SJCRH30 (cell line): Measurements from ENCODE around the gene GNAS-AS1. TPM values are rescaled to one million over a fixed set of nuclear protein-coding genes. Genes with fewer than 3 reads are reported as not detected.

ENCODE experiments used
- DNase-seq, 2 experiments: peaks; one replicate each; pipeline ENCODE4 v3.0.0-alpha.2; 2015 to 2020
- H3K27ac ChIP-seq: fragments of 250-450 bp; sonication (Bioruptor Pico); 2 replicates; pipeline ENCODE4 v1.5.1; 2020; ENCODE audit warnings: mild to moderate bottlenecking, moderate library complexity
- H3K27me3 ChIP-seq: fragments of 250-450 bp; sonication (Bioruptor Pico); 2 replicates; pipeline ENCODE4 v1.5.1; 2020; ENCODE audit warnings: mild to moderate bottlenecking, moderate library complexity
- H3K36me3 ChIP-seq: fragments of 250-450 bp; sonication (Bioruptor Pico); 2 replicates; pipeline ENCODE4 v1.5.1; 2020; ENCODE audit warnings: mild to moderate bottlenecking, moderate library complexity
- H3K4me1 ChIP-seq: fragments of 250-450 bp; sonication (Bioruptor Pico); 2 replicates; pipeline ENCODE4 v1.5.1; 2020; ENCODE audit warnings: mild to moderate bottlenecking, moderate library complexity
- H3K4me3 ChIP-seq: fragments of 250-450 bp; sonication (Bioruptor Pico); 2 replicates; pipeline ENCODE4 v1.5.1; 2020; ENCODE audit warnings: mild to moderate bottlenecking, moderate library complexity
- H3K9me3 ChIP-seq: fragments of 250-450 bp; sonication (Bioruptor Pico); replicated peaks from 2 replicates; pipeline ENCODE4 v1.5.1; 2020; ENCODE audit warnings: mild to moderate bottlenecking, moderate library complexity
- total RNA-seq: library from RNA; depleted of rRNA; stranded (reverse); fragments of >200 nt; shearing (Covaris generic); gene quantifications from 2 replicates; pipeline ENCODE4 v1.2.3, GENCODE V29; 2014; rRNA removed

GNAS-AS1 gene
- not detected in 2 replicates for total RNA-seq

DNA sequence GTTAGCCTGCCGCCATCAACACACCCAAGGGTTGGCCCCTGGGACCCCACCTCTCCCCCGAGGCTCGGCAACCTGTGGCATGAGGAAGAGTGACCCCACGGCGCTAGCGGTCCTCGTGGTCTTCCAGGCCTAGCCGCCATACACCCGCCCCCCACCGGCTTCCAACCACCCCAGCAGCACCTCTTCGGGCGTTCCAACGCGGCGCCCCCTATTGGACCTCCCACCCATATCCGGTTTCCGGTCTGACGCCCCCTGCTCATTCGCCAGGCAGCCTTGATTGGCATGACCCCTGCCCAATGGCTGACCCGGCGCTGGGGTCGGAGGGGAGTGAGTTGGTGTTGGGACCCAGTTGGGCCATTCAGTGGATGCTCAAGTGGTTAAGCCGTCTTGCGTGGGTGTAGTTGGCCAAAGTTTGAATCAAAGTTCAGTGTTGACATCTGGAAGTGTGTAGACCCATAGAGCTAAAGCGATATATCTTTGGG, at the start of gene GNAS-AS1:
GNAS-AS1 (minus strand) TSS at position 210 of the 482 bp plus-strand sequence.
- 0 out of 2 replicates have a peak, but pooled peaks cover 5% of the 10 kb centered on the region for H3K27me3 ChIP-seq
- H3K9me3 ChIP-seq: no peaks in the 10 kb centered on the region; the same call in 1 of the 2 replicates
- H3K36me3 ChIP-seq: no peaks in the 10 kb centered on the region
- DNase-seq: no peak
- H3K27ac ChIP-seq: no peak within 1 kb of the TSS
- H3K4me3 ChIP-seq: no peak within 1 kb of the TSS
- no peaks in the 10 kb centered on the region for H3K4me1 ChIP-seq

DNA sequence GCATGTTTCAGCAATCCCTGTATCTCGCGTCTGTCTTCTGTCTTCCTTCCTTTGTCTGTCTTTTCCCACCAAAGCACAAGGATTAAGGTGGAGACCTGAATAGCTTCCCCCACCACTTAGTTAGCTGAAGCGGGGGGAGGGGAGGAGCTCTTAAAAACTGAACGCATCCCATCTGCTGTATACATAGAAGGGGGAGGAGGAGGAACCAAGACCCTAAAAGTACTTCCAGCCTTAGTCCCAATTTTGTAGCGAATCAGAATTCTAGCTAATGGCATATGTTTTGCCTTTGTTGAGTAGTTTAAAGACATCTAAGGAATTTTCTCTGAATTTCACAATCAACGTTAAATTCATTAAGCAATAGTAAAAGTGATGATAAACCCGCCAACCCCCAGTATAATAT, 49.7 kb upstream of the GNAS-AS1 start:
- Histone ChIP-seq H3K9me3 (no peaks in the 10 kb centered on the region), H3K27me3 (no peaks in the 10 kb centered on the region), H3K4me1 (peaks cover 5% of the 10 kb centered on the region), H3K36me3 (peaks cover 91% of the 10 kb centered on the region), H3K27ac (no peak overlapping the region), H3K4me3 (no peak overlapping the region)
- DNase-seq: no peak

DNA sequence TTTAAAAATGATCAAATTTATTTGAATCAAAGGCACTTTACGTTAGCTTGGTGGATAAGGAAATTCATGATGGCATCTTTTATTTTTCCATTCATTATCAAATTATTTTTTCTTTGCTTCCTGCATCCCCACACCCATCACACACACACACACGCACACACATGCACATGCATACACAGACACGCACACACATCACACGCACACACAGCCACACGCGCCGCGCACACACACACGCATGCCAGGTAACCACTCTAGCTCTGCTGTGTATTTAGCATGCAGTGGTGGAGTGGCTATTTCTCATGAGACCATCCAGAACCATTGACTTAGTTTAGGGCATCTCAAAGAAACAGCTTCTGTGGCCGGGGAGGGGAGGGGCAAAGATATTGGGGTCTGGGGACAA, 48.8 kb upstream of the GNAS-AS1 start:
- Histone ChIP-seq H3K27ac (no peak overlapping the region), H3K36me3 (peaks cover 91% of the 10 kb centered on the region), H3K4me1 (peaks cover 10% of the 10 kb centered on the region), H3K4me3 (no peak overlapping the region), H3K9me3 (no peaks in the 10 kb centered on the region), H3K27me3 (no peaks in the 10 kb centered on the region)
- no peak for DNase-seq

DNA sequence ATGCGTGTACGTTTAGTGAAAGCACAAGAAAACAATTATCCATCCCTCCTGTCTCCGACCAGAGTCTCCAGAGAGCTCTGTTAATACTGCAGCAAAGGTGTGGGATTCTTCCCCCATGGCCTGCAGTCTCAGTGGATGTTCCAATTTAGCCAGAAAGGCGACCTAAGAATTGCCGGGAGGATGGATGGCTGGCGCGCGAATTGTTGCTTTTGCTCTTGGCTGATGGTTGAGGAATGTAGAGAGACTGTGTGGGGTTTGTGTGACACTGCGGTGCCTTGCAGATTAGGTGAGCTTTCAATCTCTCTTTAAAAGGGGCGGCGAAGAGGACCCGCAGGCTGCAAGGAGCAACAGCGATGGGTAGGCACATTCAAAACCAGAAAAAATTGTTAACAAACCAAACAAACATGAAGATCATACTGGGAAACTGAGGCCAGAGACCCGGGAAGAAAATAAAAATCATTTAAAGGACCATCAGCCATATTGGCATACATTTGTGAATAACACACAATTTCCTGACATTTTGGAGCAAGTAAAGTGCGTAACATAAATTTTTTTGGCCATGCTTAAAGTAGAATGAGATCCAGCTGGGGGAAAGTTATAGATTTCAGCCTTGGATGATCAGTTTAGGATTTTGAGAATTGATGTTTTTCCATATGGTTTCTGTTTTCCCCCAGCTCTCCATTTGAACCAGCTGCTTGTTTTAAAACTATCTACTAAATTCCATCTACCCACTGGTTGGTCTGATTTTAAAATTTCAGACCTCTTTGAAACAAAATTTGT, 48.1 kb upstream of the GNAS-AS1 start:
- Histone ChIP-seq H3K4me3 (no peak overlapping the region), H3K36me3 (peaks cover 86% of the 10 kb centered on the region), H3K9me3 (no peaks in the 10 kb centered on the region)

DNA sequence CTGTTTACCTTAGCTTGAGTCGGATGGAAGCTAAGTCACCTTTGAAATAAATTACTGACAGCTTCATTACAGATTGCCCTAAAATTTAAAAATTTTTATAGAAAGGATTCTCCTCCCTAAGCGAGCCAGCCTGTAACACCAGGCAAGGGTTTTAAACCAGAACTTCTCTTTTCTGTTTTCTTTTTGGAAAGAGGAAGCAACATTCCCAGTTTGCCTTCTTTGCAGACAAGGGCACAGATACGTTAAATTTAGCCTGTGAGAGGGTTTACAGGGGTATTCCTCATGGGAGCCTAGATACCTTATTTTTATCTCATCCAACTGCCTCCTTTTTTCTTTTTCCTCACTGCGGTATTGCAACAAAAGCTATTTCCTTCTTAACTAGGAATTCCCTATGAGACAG, 46.8 kb upstream of the GNAS-AS1 start:
- DNase-seq: no peak
- Histone ChIP-seq H3K27me3 (no peaks in the 10 kb centered on the region), H3K4me1 (peaks cover 23% of the 10 kb centered on the region), H3K9me3 (no peaks in the 10 kb centered on the region), H3K36me3 (peaks cover 89% of the 10 kb centered on the region), H3K27ac (no peak overlapping the region), H3K4me3 (no peak overlapping the region)

More for the DNA sequence above, 48.1 kb upstream of the GNAS-AS1 start:
- Histone ChIP-seq H3K27me3 (no peaks in the 10 kb centered on the region), H3K4me1 (peaks cover 16% of the 10 kb centered on the region), H3K27ac (no peak overlapping the region)
- DNase-seq: no peak

DNA sequence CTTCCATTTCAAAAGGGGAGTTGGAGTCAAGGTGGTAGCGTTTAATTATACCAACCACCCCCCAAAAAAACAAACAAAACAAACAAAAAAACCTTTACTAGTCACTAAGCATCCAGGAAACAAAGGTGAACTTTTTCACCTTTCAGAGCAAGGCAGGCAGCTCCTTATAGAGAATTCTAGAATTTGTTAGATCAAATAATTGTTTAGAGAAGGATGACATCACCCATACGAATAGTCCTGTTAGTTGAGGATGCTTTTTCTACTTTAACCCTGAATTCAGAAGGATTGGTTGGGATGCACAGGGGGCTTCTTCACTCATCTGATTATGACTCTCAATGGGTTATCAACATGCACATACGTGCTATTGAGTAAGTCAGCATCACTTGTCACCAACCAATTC, 46.1 kb upstream of the GNAS-AS1 start:
- Histone ChIP-seq H3K27me3 (no peaks in the 10 kb centered on the region), H3K36me3 (peaks cover 85% of the 10 kb centered on the region), H3K9me3 (no peaks in the 10 kb centered on the region), H3K27ac (no peak overlapping the region), H3K4me1 (peaks cover 23% of the 10 kb centered on the region), H3K4me3 (no peak overlapping the region)
- no peak for DNase-seq

DNA sequence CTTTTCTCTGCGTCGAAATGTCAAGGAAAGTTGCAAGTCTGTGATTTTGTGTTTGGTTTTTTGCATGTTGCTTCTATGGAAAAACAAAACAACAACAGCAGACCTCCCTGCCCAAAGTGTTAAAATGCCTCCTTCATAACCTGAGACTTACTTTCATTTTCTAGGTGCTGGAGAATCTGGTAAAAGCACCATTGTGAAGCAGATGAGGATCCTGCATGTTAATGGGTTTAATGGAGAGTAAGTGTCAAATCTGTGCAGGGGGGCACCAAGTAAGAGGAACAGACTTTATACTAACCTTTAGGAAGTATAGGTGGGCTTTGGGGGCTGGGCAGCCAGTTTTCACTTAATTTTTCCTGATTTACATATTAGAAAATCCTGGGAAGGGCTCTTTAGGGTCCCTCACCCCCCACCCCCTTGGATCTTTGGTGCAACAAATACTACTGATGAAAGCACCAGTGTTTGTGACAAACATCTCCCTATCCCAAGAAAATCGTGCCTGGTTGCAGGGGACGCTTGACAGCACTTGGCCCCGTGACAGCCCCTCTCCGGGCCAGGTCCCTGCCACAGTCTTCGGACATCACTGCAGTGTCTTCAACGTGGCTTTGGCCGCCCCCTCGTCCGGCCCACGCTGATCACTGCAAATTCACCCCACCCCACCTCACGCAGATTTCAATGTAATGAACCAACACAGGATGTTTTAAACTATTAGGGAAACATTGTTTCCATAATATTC, 44.9 kb upstream of the GNAS-AS1 start:
- H3K4me1 ChIP-seq: peaks cover 23% of the 10 kb centered on the region
- H3K27ac ChIP-seq: no peak overlapping the region
- no peak overlapping the region for H3K4me3 ChIP-seq
- peaks cover 79% of the 10 kb centered on the region for H3K36me3 ChIP-seq
- H3K9me3 ChIP-seq: no peaks in the 10 kb centered on the region
- no peaks in the 10 kb centered on the region for H3K27me3 ChIP-seq
- DNase-seq: no peak

DNA sequence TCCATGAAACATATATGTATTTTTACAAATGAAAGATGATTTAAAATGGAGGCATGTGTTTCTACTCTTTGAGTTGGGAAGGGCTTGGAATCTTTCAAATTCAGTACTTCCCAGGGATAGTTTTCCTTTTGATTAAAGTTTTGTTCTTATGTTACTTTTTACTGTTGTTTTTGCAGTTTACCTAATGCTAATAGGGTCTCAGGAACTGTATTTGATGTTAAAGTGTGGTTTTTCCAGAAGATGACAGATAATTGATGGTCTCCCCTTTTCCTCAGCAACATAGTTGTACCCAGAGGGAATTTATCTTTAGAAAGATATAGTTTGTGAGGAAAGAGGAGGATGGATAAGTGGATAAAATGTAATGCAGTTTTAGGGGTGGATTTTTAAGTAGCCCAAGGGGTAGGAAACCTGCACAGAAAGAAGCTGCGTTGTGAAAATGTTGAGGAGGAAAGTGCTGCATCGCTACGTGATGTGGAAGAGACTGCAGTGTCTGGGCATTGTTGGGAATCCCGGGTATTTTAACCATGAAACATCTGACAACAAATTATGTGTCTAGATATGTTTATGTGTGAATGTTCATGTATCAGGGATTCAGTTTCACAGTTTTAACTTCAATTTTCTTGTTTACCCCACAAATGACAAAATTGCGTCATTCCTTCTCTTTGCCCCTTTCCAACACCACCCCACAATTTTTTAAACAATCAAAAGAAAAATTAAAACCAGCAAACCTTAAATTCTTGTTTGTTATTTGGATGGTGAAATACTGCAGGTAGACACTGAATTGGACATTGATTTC, 44.1 kb upstream of the GNAS-AS1 start:
- DNase-seq: no peak
- H3K4me1 ChIP-seq: peaks cover 23% of the 10 kb centered on the region
- no peaks in the 10 kb centered on the region for H3K27me3 ChIP-seq
- H3K27ac ChIP-seq: no peak overlapping the region
- peaks cover 71% of the 10 kb centered on the region for H3K36me3 ChIP-seq
- no peak overlapping the region for H3K4me3 ChIP-seq
- no peaks in the 10 kb centered on the region for H3K9me3 ChIP-seq

DNA sequence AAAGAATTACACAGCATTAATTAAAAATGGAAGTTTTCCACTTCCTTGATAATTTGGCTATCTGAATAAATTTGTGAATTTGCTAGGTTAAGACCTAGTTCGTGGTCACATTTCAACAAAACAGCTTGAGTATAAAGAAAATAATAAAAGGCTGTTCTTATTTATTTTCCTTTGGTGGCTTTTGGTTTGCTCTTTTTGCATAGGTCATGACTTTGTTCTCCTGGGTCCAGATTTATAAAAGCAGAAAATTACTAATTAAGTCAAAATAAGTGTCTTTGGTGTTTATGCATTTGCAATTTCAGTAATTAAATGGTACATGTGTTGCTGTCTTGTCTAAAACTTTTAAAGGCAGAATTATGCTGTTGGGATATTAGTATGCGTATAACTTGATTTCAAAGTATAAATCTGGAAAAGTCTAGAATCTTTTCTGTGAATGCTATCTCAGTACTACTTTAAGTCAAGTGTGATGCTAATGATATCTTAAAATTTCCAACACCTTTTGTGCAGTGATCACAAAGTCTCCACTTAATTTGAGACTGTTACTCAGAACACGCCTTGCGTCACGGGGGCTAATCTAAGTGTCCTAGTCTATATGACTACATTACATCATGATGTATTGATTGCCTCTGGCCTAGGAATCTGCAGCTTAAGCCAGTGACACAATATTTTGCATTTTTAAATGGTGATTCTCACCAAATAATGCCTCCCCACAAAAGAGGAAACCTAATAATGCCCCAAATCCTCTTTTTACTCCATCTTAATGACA, 42.8 kb upstream of the GNAS-AS1 start:
- Histone ChIP-seq H3K36me3 (peaks cover 58% of the 10 kb centered on the region), H3K27me3 (no peaks in the 10 kb centered on the region), H3K4me1 (peaks cover 23% of the 10 kb centered on the region), H3K27ac (peak overlapping the region; percentile 97), H3K9me3 (no peaks in the 10 kb centered on the region), H3K4me3 (peak overlapping the region; percentile 97)
- DNase-seq: no peak

DNA sequence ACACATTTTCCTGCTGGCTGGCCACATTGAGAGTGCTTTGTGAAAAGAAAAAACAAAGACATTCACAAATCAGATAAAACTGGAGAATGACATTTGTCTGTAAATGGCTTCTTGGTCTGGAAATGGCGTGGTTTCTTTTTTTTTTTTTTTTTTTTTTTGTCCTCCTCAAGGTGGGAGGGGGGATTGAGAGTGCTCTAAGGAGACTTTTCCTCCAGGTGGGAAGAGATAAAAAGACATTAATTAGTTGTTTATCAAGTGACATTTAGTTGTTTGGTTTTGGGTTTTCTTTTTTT, 42.2 kb upstream of the GNAS-AS1 start:
- peak overlapping the region; percentile 97 for H3K4me3 ChIP-seq
- DNase-seq: no peak
- peaks cover 51% of the 10 kb centered on the region for H3K36me3 ChIP-seq
- no peaks in the 10 kb centered on the region for H3K27me3 ChIP-seq
- H3K9me3 ChIP-seq: no peaks in the 10 kb centered on the region
- H3K4me1 ChIP-seq: peaks cover 23% of the 10 kb centered on the region
- peak overlapping the region; percentile 97 for H3K27ac ChIP-seq

DNA sequence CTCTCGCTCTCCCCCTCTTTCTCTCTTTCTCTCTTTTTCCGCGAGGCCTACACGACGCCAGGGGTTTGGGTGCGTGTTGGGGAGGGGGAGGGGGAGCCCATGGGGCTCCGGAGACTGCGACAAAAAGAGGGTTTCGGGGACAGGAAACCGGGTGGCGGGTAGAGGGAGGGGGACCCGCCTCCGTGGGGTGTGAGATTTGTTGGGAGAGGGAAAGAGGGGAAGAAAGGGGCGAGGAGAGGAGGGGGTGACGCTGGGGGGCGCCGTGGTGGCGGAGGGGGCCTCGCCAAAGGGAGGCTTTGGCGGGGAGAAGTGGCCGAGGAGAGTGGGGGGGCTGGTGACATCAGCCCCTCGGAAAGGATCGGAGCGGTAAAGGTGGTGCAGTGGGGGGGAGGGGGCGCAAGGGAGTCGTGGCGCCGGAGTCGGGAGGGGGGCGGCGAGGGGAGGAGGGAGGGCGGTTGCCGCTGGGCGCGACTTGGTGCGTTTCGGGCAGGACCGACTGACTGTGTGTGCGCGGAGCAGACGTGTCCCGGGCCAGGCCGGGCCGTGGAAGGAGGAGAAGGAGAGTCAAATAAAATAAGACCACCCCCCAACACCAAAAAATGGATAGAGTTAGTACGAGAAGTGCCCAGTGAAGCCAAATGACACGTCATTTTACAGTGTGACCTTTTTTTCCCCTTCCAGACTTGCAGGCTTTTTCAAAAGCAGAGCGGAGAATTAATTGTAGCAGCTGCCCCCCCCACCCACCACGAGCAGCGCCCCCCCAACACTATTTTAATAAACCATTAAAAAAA, 41.6 kb upstream of the GNAS-AS1 start:
- H3K36me3 ChIP-seq: peaks cover 46% of the 10 kb centered on the region
- peak; percentile 91 to 92 for DNase-seq
- H3K4me1 ChIP-seq: peaks cover 23% of the 10 kb centered on the region
- no peaks in the 10 kb centered on the region for H3K27me3 ChIP-seq
- peak overlapping the region; percentile 97 for H3K27ac ChIP-seq
- peak overlapping the region; percentile 97 for H3K4me3 ChIP-seq
- H3K9me3 ChIP-seq: no peaks in the 10 kb centered on the region

DNA sequence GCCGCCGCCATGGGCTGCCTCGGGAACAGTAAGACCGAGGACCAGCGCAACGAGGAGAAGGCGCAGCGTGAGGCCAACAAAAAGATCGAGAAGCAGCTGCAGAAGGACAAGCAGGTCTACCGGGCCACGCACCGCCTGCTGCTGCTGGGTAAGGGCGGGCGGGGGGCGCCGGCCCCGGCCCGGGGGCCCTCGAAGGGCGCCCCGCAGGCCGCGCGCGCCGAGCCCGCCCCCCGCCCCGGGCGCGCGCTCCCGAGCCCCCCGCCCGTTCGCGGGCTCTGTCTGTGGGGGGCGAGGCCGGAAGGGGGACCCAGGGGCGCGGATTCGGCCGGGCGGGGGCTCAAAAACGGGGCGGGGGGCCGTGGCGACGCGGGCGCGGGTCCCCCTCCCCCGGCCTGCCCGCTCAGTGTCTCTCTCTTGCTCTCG, 41.0 kb upstream of the GNAS-AS1 start:
- H3K9me3 ChIP-seq: no peaks in the 10 kb centered on the region
- peaks cover 21% of the 10 kb centered on the region for H3K4me1 ChIP-seq
- H3K27me3 ChIP-seq: no peaks in the 10 kb centered on the region
- peak; percentile 67 to 68 for DNase-seq
- peak overlapping the region; percentile 97 for H3K4me3 ChIP-seq
- peak overlapping the region; percentile 97 for H3K27ac ChIP-seq
- H3K36me3 ChIP-seq: peaks cover 40% of the 10 kb centered on the region

DNA sequence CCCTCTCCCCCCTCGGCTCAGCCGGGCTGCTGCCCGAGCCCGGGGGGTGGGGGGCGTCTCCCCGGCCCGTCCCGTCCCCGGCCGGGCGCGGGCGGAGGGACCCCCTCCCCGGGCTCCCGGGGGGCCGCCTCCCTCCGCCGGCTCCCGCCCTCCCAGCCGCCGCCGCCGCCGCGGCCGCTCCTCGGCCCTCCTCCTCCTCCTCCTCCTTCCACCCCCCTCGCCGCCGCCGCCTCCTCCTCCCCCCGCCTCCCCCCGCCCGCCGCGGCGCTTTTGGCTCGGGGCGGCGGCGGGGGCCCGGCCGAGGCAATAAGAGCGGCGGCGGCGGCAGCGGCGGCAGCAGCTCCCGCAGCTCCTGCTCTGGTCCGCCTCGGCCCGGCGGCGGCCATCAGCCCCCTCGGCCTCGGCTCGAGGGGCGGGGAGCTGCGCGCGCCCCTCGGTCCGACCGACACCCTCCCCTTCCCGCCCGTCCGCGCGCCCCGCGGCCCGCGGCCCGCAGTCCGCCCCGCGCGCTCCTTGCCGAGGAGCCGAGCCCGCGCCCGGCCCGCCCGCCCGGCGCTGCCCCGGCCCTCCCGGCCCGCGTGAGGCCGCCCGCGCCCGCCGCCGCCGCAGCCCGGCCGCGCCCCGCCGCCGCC, 40.5 kb upstream of the GNAS-AS1 start:
- Histone ChIP-seq H3K27ac (peak overlapping the region; percentile 97; the same call in 1 of the 2 replicates), H3K4me3 (peak overlapping the region; percentile 97), H3K9me3 (no peaks in the 10 kb centered on the region), H3K4me1 (peaks cover 21% of the 10 kb centered on the region), H3K27me3 (no peaks in the 10 kb centered on the region), H3K36me3 (peaks cover 35% of the 10 kb centered on the region)
- DNase-seq: peak; percentile 85 to 86
